Breast epithelium (tissue), 3 donors: ENCODE measurements around the gene TRIO.

Experiments used
- CTCF ChIP-seq, 3 donors: fragments of 450-650 bp; IDR thresholded peaks; one replicate each; pipeline ENCODE4 v1.5.1; 2016 to 2017; ENCODE audit warnings: antibody characterized with exemption in 3 of 3, mild to moderate bottlenecking in 3 of 3, moderate library complexity in 3 of 3
- POLR2A ChIP-seq: fragments of 450-650 bp; IDR thresholded peaks from one replicate; pipeline ENCODE4 v1.6.1; 2016; ENCODE audit warnings: antibody characterized with exemption, mild to moderate bottlenecking, moderate library complexity

GRCh38 chr5:14256026-14256690 is 113.0 kb downstream of the TRIO start:
- TF ChIP-seq CTCF (IDR thresholded peaks at IDR 0.05), result no peak
- TF ChIP-seq POLR2A, result no peak
